Adrenal gland (tissue), 12 donors: ENCODE data around the gene TOR1B. TPM values are rescaled to one million over a fixed set of nuclear protein-coding genes. Genes with fewer than 3 reads are reported as not detected.
A peak's percentile ranks its signal among the peaks of the same experiment; 100 is the strongest.

Source experiments
- DNase-seq, 7 donors: peaks; one replicate each; pipeline ENCODE4 v3.0.0-alpha.2; 2019 to 2020
- H3K27ac ChIP-seq, 5 donors: fragments of 200-600 bp; sonication (generic) in 4 of 5; 1 replicate in 3 of 5; 2 replicates in 2 of 5; pipeline versions ENCODE4 v1.5.1 to v1.8.0; 2016 to 2020; ENCODE audit warnings: mild to moderate bottlenecking in 1 of 5
- H3K27me3 ChIP-seq: fragments of 200-600 bp; 2 replicates; pipeline ENCODE4 v1.8.0; 2021
- H3K36me3 ChIP-seq, 2 donors: fragments of 200-600 bp; replicated peaks in 1 of 2; 1 replicate in 1 of 2; 2 replicates in 1 of 2; pipeline versions ENCODE4 v1.5.1 to v1.8.0; 2018 to 2022
- H3K4me1 ChIP-seq, 2 donors: fragments of 200-600 bp; replicated peaks in 1 of 2; 1 replicate in 1 of 2; 2 replicates in 1 of 2; pipeline versions ENCODE4 v1.5.1 to v1.8.0; 2018 to 2021
- H3K4me3 ChIP-seq, 4 donors: fragments of 200-600 bp; sonication (generic) in 3 of 4; one replicate each; pipeline ENCODE4 v1.5.1; 2016 to 2018
- H3K9me3 ChIP-seq, 3 donors: fragments of 200-600 bp; sonication (generic) in 1 of 3; replicated peaks in 1 of 3; 1 replicate in 2 of 3; 2 replicates in 1 of 3; pipeline versions ENCODE4 v1.5.1 to v1.8.0; 2016 to 2021
- CTCF ChIP-seq, 6 experiments: fragments of 450-650 bp in 4 of 6; fragments of 200-600 bp in 2 of 6; sonication (generic) in 1 of 6; IDR thresholded peaks; 1 replicate in 5 of 6; 2 replicates in 1 of 6; pipeline versions ENCODE4 v1.5.1 to v1.8.0; 2016 to 2021; ENCODE audit warnings: antibody characterized with exemption in 6 of 6, mild to moderate bottlenecking in 2 of 6, moderate library complexity in 1 of 6
- POLR2A ChIP-seq, 2 donors: fragments of 450-650 bp; IDR thresholded peaks; one replicate each; pipeline ENCODE4 v1.6.1; 2017; ENCODE audit warnings: antibody characterized with exemption in 2 of 2, mild to moderate bottlenecking in 2 of 2, moderate library complexity in 1 of 2
- WGBS, 4 donors: extraction: QIAGEN DNeasy Blood & Tissue Kit in 2 of 4; methylation state at CpG; one replicate each; pipeline versions ENCODE4 v1.1.5 to v1.1.7; 2013 to 2017; 5-methylcytosine and 5-hydroxymethylcytosine counted together
- intact Hi-C, 2 donors: fragments of 100-400 bp; cut with DNase I; formaldehyde crosslinking; loops; one replicate each; pipeline versions ENCODE4 v1.14.1 to v1.15.0; 2022 to 2023
- polyA plus RNA-seq, 3 donors: library from polyadenylated mRNA; stranded (reverse); fragments of 200-250 nt in 2 of 3; fragments of 350-450 nt in 1 of 3; fragmentation: Illumina TruSeq in 1 of 3; extraction: RNeasy Lipid Tissue Mini Kit (QIAGEN cat#74804) in 1 of 3; gene quantifications; one replicate each; pipeline ENCODE4 v1.2.3, GENCODE V29; 2013 to 2014
- total RNA-seq, 9 donors: library from RNA; depleted of rRNA in 4 of 9; stranded (reverse); fragments of >200 nt in 4 of 9; fragments of 120-200 nt in 1 of 9; fragmentation: NEBNext Ultra II Directional in 1 of 9; extraction: Animal tissue kit (Norgen Biotek cat#: 25700) in 1 of 9; gene quantifications; one replicate each; pipeline versions ENCODE4 v1.1.0 to v1.2.4, GENCODE V29; 2013 to 2023
- donor health status: healthy with polysubstance abuse.
- donor health status: Bipolar disorder and iron deficiency.
- donor health status: DM: yes; HTN: yes; CAD: no.
- donor health status: DM: no; HTN: no; CAD: no.
- donor health status: DM: no; HTN: no; CAD: no.
- donor health status: DM: yes; HTN: yes; CAD: no.

TOR1B gene
- total and polyA plus RNA-seq, 12 donors: 9.8 to 36.3 (median 25.4) TPM

- H3K9me3 ChIP-seq: no peaks in the 10 kb centered on the region
- DNase-seq: peak in 1 of 7 donors; percentile 33
- no peaks in the 10 kb centered on the region for H3K36me3 ChIP-seq
- no peak overlapping the region for H3K4me3 ChIP-seq
- H3K4me1 ChIP-seq: peaks cover 16 to 22% of the 10 kb centered on the region in 2 donors
- intact Hi-C loops: no loop called here
- no peaks in the 10 kb centered on the region for H3K27me3 ChIP-seq
- 77 to 89% (median 87%) methylated on average over 7 to 8 of the region's 8 CpGs for WGBS, 4 donors
- peak overlapping the region in 4 of 5 donors; percentile 25 to 90 (median 64) for H3K27ac ChIP-seq
- TF ChIP-seq POLR2A (IDR thresholded peaks at IDR 0.05): no peak
- no peak for TF ChIP-seq CTCF (IDR thresholded peaks at IDR 0.05)
These were observed 26.4 kb upstream of the TOR1B start for GRCh38 chr9:129776566-129776937.

- WGBS, 4 donors: 5 to 17% (median 14%) methylated on average over 8 to 16 of the region's 16 CpGs
- H3K4me3 ChIP-seq: no peak overlapping the region
- TF ChIP-seq POLR2A (IDR thresholded peaks at IDR 0.05): peak in 1 of 2 donors; percentile 13
- TF ChIP-seq CTCF (IDR thresholded peaks at IDR 0.05): no peak
- intact Hi-C loops: no loop called here
- peaks cover 16 to 22% of the 10 kb centered on the region in 2 donors for H3K4me1 ChIP-seq
- peak; percentile 95 to 99 (median 98) for DNase-seq
- peak overlapping the region in 4 of 5 donors; percentile 26 to 90 (median 64) for H3K27ac ChIP-seq
- no peaks in the 10 kb centered on the region for H3K27me3 ChIP-seq
- no peaks in the 10 kb centered on the region for H3K36me3 ChIP-seq
- H3K9me3 ChIP-seq: no peaks in the 10 kb centered on the region
These were observed 25.8 kb upstream of the TOR1B start for GRCh38 chr9:129776938-129777768.

- no peaks in the 10 kb centered on the region for H3K9me3 ChIP-seq
- TF ChIP-seq CTCF (IDR thresholded peaks at IDR 0.05) (no peak), POLR2A (IDR thresholded peaks at IDR 0.05) (no peak)
- peak overlapping the region in 4 of 5 donors; percentile 26 to 90 (median 64) for H3K27ac ChIP-seq
- no peaks in the 10 kb centered on the region for H3K27me3 ChIP-seq
- WGBS, 4 donors: 47 to 65% (median 64%) methylated on average over 2 to 11 of the region's 11 CpGs
- H3K4me1 ChIP-seq: peaks cover 16 to 22% of the 10 kb centered on the region in 2 donors
- H3K4me3 ChIP-seq: no peak overlapping the region
- no peaks in the 10 kb centered on the region for H3K36me3 ChIP-seq
- DNase-seq: no peak
- intact Hi-C loops: loop anchor here in 1 of 2 donors (2.0 kb wide), 1 partner anchor 35 kb away; no protein-coding TSS in a partner anchor
These were observed 25.2 kb upstream of the TOR1B start for GRCh38 chr9:129777769-129778130.

GRCh38 chr9:129778469-129778868 is 24.5 kb upstream of the TOR1B start:
- no peaks in the 10 kb centered on the region for H3K36me3 ChIP-seq
- 77 to 92% (median 87%) methylated on average over 3 of the region's 3 CpGs for WGBS, 4 donors
- intact Hi-C loops: loop anchor here in 1 of 2 donors (2.0 kb wide), 1 partner anchor 36 kb away; no protein-coding TSS in a partner anchor
- H3K27ac ChIP-seq: no peak overlapping the region
- H3K4me3 ChIP-seq: no peak overlapping the region
- TF ChIP-seq CTCF (IDR thresholded peaks at IDR 0.05) (no peak), POLR2A (IDR thresholded peaks at IDR 0.05) (no peak)
- DNase-seq: no peak
- peaks cover 12 to 18% of the 10 kb centered on the region in 2 donors for H3K4me1 ChIP-seq
- H3K9me3 ChIP-seq: no peaks in the 10 kb centered on the region
- no peaks in the 10 kb centered on the region for H3K27me3 ChIP-seq
